HepG2 (cell line): ENCODE measurements around the gene ARHGEF11. TPM values are rescaled to one million over a fixed set of nuclear protein-coding genes. Genes with fewer than 3 reads are reported as not detected.

ENCODE experiments used
- ATAC-seq: fragments of 200-7000 bp; cut with Tn5 transposase; 3 replicates; pipeline ENCODE4 v1.9.1; 2020; ENCODE audit warnings: mild to moderate bottlenecking, moderate library complexity
- BruUV-seq: library from RNA; stranded (reverse); fragments of 400-500 nt; replicated peaks from 2 replicates; lab custom pipeline; 2021; lab: Mats Ljungman, UMichigan
- CTCF ChIA-PET: fragments of 300-600 bp; formaldehyde crosslinking; extraction: SDS; loops from one replicate; lab custom pipeline; 2021; ENCODE audit warnings: low total read pairs, inconsistent platforms, low intra/inter-chr PET ratio; lab: Yijun Ruan, JAX
- POLR2A ChIA-PET: fragments of 350-600 bp; sonication (Branson Sonifier 250); formaldehyde crosslinking; loops from one replicate; lab custom pipeline; 2020; ENCODE audit warnings: antibody characterized with exemption, inconsistent platforms; lab: Yijun Ruan, JAX
- DNase-seq: peaks from one replicate; pipeline ENCODE4 v3.0.0-alpha.2; 2015; ENCODE audit warnings: low spot score
- FAIRE-seq: peaks from 3 replicates; lab custom pipeline; 2011; peaks lifted over from hg19 to GRCh38; lab: Jason Lieb, UNC
- H2AFZ ChIP-seq: one replicate; pipeline ENCODE4 v1.6.1; 2011; ENCODE audit warnings: low read length, inconsistent platforms
- H3K27ac ChIP-seq: fragments of 300-600 bp; 3 replicates; pipeline ENCODE4 v1.8.0; 2011; ENCODE audit warnings: mixed run types, mild to moderate bottlenecking, mixed read lengths, low read length, inconsistent platforms; ENCODE audit not compliant: insufficient read depth; ENCODE audit errors: extremely low read length
- H3K27me3 ChIP-seq, 2 experiments: fragments of 200-600 bp in 1 of 2; 2 replicates in 1 of 2; 3 replicates in 1 of 2; pipeline versions ENCODE4 v1.6.0 to v1.8.0; 2011; ENCODE audit warnings: low read length in 2 of 2, mild to moderate bottlenecking in 2 of 2, moderate library complexity in 2 of 2, inconsistent platforms in 1 of 2; ENCODE audit not compliant: insufficient read depth in 2 of 2, control insufficient read depth in 1 of 2
- H3K36me3 ChIP-seq, 2 experiments: fragments of 200-600 bp in 1 of 2; replicated peaks in 1 of 2; 2 replicates in 1 of 2; 3 replicates in 1 of 2; pipeline versions ENCODE4 v1.5.1 to v1.8.0; 2011; ENCODE audit warnings: low read length in 2 of 2, inconsistent platforms in 1 of 2; ENCODE audit not compliant: insufficient read depth in 2 of 2, control insufficient read depth in 1 of 2
- H3K4me1 ChIP-seq: 2 replicates; pipeline ENCODE4 v1.5.1; 2012; ENCODE audit warnings: low read length, inconsistent platforms; ENCODE audit not compliant: insufficient read depth
- H3K4me2 ChIP-seq: 2 replicates; pipeline ENCODE4 v1.6.0; 2011; ENCODE audit warnings: low read depth, low read length, inconsistent platforms
- H3K4me3 ChIP-seq, 3 experiments: fragments of 200-600 bp in 1 of 3; sonication (generic), shearing (Covaris generic) in 1 of 3; replicated peaks in 1 of 3; 2 replicates each; pipeline ENCODE4 v1.5.1; 2011 to 2016; ENCODE audit warnings: low read length in 3 of 3, inconsistent platforms in 2 of 3, low read depth in 2 of 3, mild to moderate bottlenecking in 2 of 3, control low read depth in 1 of 3, mixed read lengths in 1 of 3; ENCODE audit not compliant: insufficient read depth in 1 of 3
- H3K79me2 ChIP-seq: one replicate; pipeline ENCODE4 v1.6.1; 2011; ENCODE audit warnings: low read length, inconsistent platforms; ENCODE audit not compliant: insufficient read depth
- H3K9ac ChIP-seq: 2 replicates; pipeline ENCODE4 v1.6.0; 2011; ENCODE audit warnings: mild to moderate bottlenecking, low read depth, low read length, inconsistent platforms; ENCODE audit not compliant: insufficient read depth
- H3K9me3 ChIP-seq: 2 replicates; pipeline ENCODE4 v1.5.1; 2012; ENCODE audit warnings: mild to moderate bottlenecking, low read length
- H4K20me1 ChIP-seq: 2 replicates; pipeline ENCODE4 v1.6.0; 2011; ENCODE audit warnings: inconsistent platforms, mild to moderate bottlenecking, low read length, moderate library complexity; ENCODE audit not compliant: insufficient read depth
- ASH2L ChIP-seq: fragments of 300-600, 200-600 bp; sonication (generic); IDR thresholded peaks from 2 replicates; pipeline ENCODE4 v1.7.0; 2017; ENCODE audit warnings: low read depth, mild to moderate bottlenecking, moderate library complexity, mixed read lengths, low read length; ENCODE audit not compliant: insufficient read length
- CREB1 ChIP-seq, 2 experiments: fragments of 450-650 bp in 1 of 2; IDR thresholded peaks; 2 replicates each; pipeline ENCODE4 v1.6.1; 2016 to 2017; ENCODE audit warnings: control low read depth in 1 of 2, mild to moderate bottlenecking in 1 of 2, missing compliant biosample characterization in 1 of 2, missing genetic modification characterization in 1 of 2
- FOXJ3 ChIP-seq: sonication (generic); formaldehyde crosslinking; IDR thresholded peaks from 2 replicates; pipeline ENCODE4 v1.4.0; 2020; ENCODE audit warnings: missing genetic modification reagents, mild to moderate bottlenecking, borderline replicate concordance
- GFI1 ChIP-seq: sonication (generic); formaldehyde crosslinking; IDR thresholded peaks from 2 replicates; pipeline ENCODE4 v1.5.0; 2020; ENCODE audit warnings: missing genetic modification reagents, mild to moderate bottlenecking, borderline replicate concordance
- MAFG ChIP-seq: sonication (generic); formaldehyde crosslinking; IDR thresholded peaks from 2 replicates; pipeline ENCODE4 v1.5.1; 2020; ENCODE audit warnings: mild to moderate bottlenecking, missing genetic modification reagents
- POLR2A ChIP-seq, 2 experiments: IDR thresholded peaks; 2 replicates each; pipeline ENCODE4 v1.6.1; 2011; ENCODE audit warnings: low read depth in 2 of 2, low read length in 2 of 2, mild to moderate bottlenecking in 1 of 2, moderate library complexity in 1 of 2; ENCODE audit not compliant: insufficient read depth in 1 of 2
- TARDBP ChIP-seq: sonication (generic); formaldehyde crosslinking; IDR thresholded peaks from 2 replicates; pipeline ENCODE4 v1.8.0; 2022; ENCODE audit warnings: mild to moderate bottlenecking, missing genetic modification reagents
- THYN1 ChIP-seq: sonication (generic); formaldehyde crosslinking; IDR thresholded peaks from 2 replicates; pipeline ENCODE4 v1.8.1; 2023; ENCODE audit warnings: low read depth, mild to moderate bottlenecking, moderate library complexity, missing genetic modification reagents, borderline replicate concordance
- ZNF224 ChIP-seq: sonication (generic); formaldehyde crosslinking; IDR thresholded peaks from 2 replicates; pipeline ENCODE4 v1.5.0; 2020; ENCODE audit warnings: mild to moderate bottlenecking, missing genetic modification reagents
- ZNF337 ChIP-seq: sonication (generic); formaldehyde crosslinking; IDR thresholded peaks from 2 replicates; pipeline ENCODE4 v1.5.1; 2020; ENCODE audit warnings: missing genetic modification reagents, low read depth, mild to moderate bottlenecking, borderline replicate concordance
- ZNF512B ChIP-seq: sonication (generic); formaldehyde crosslinking; IDR thresholded peaks from 2 replicates; pipeline ENCODE4 v1.5.1; 2020; ENCODE audit warnings: missing genetic modification reagents, mild to moderate bottlenecking, borderline replicate concordance
- ZNF564 ChIP-seq: sonication (generic); formaldehyde crosslinking; IDR thresholded peaks from 2 replicates; pipeline ENCODE4 v1.8.1; 2023; ENCODE audit warnings: mild to moderate bottlenecking, missing genetic modification reagents
- ZNF709 ChIP-seq: sonication (generic); formaldehyde crosslinking; IDR thresholded peaks from 2 replicates; pipeline ENCODE4 v1.5.0; 2020; ENCODE audit warnings: mild to moderate bottlenecking, missing genetic modification reagents
- ZNF768 ChIP-seq: sonication (generic); formaldehyde crosslinking; IDR thresholded peaks from 2 replicates; pipeline ENCODE4 v1.4.0; 2020; ENCODE audit warnings: missing genetic modification reagents
- WGBS: methylation state at CpG from one replicate; pipeline ENCODE4 v1.1.6; 2017; ENCODE audit warnings: low lambda C conversion rate; 5-methylcytosine and 5-hydroxymethylcytosine counted together
- in situ Hi-C: cut with HindIII; loops from 2 replicates; pipeline ENCODE4 v1.10.0; 2017; ENCODE audit warnings: low pct_unique_long_range_greater_than_20kb; ENCODE audit not compliant: extremely low pct_ligation_motif_present
- intact Hi-C: fragments of 100-400 bp; cut with micrococcal nuclease; formaldehyde crosslinking; loops from one replicate; pipeline ENCODE4 v1.10.0; 2022; ENCODE audit not compliant: unreplicated experiment
- polyA plus RNA-seq, 8 experiments: library from polyadenylated mRNA; depleted of rRNA in 3 of 8; stranded (reverse) in 7 of 8; unstranded in 1 of 8; fragments of >200 nt; fragmentation: Illumina TruSeq in 4 of 8; extraction: Trizol in 4 of 8; gene quantifications; 2 replicates each; pipeline versions ENCODE4 v1.2.1 to v1.2.3, GENCODE V29; 2011 to 2016; ENCODE audit warnings: low read depth in 4 of 8, missing spikeins in 1 of 8, mixed read lengths in 1 of 8; ENCODE audit not compliant: insufficient read depth in 1 of 8
- total RNA-seq, 5 experiments: library from RNA; depleted of rRNA; stranded (reverse); fragments of >200 nt; fragmentation: Illumina TruSeq; extraction: Trizol; gene quantifications; 2 replicates each; pipeline ENCODE4 v1.2.3, GENCODE V29; 2016; ENCODE audit warnings: low read depth in 1 of 5
- TF ChIP-seq, protein P1 (sequence below): sonication (generic); formaldehyde crosslinking; IDR thresholded peaks from 2 replicates; pipeline ENCODE4 v1.4.0; 2020; ENCODE audit warnings: missing genetic modification reagents

Gene ARHGEF11
- total and polyA plus RNA-seq, 2 of the 13 experiments (the other 11 are each of a cell fraction or from before 2014, with no cell fraction given) = 16.5 to 21.2 TPM

- CTCF ChIA-PET = no interaction called here
- Histone ChIP-seq H3K4me3 (no peak overlapping the region), H3K36me3 (no peaks in the 10 kb centered on the region), H3K4me2 (no peak overlapping the region), H3K9me3 (no peaks in the 10 kb centered on the region), H4K20me1 (no peaks in the 10 kb centered on the region), H3K27me3 (peaks cover 0 to 22% of the 10 kb centered on the region in 2 experiments; a peak in 4 of 5 replicates), H3K79me2 (no peaks in the 10 kb centered on the region), H3K4me1 (no peaks in the 10 kb centered on the region), H3K27ac (no peak overlapping the region), H2AFZ (no peak overlapping the region), H3K9ac (no peak overlapping the region)
- DNase-seq (no peak), FAIRE-seq (no peak), ATAC-seq (no peak)
- intact Hi-C loops (loop anchor here (10.0 kb wide), 1 partner anchor 890 kb away; no protein-coding TSS in a partner anchor), in situ Hi-C loops (no loop called here)
- POLR2A ChIA-PET = no interaction called here
- WGBS = 46% methylated on average over 4 of the region's 4 CpGs
- no TSS peak for BruUV-seq
- TF ChIP-seq CREB1 (IDR thresholded peaks at IDR 0.05) (no peak), CREB1 (CRISPR knock-in tag; IDR thresholded peaks at IDR 0.05) (no peak), GFI1 (no peak), TARDBP (CRISPR knock-in tag) (no peak)
Observed at GRCh38 chr1:157095091-157095490, 49.5 kb upstream of the ARHGEF11 start.

DNA sequence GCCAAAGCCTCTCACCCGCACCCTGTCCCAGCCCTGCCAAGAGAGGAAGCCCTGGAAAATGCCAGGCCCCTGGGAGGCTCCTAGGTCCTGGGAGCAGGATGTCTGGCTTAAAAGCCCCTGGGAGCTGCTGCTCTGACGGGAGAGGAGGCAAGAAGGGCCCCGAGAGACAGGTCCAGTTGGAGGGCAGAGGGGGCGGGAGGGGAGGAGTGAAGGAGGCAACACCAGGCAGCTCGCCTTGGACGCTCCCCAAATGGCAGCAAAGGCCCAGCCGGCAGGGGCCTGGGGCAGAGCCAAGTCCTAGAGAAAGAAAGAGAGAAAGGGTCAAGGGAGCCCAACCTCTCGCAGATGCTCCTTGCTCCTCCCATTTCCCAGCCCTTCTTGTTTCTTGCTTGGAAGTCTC, 47.3 kb upstream of the ARHGEF11 start:
- ATAC-seq (no peak), DNase-seq (no peak), FAIRE-seq (no peak)
- Histone ChIP-seq H3K4me2 (no peak overlapping the region), H4K20me1 (no peaks in the 10 kb centered on the region), H3K27ac (no peak overlapping the region), H3K36me3 (no peaks in the 10 kb centered on the region), H3K4me1 (no peaks in the 10 kb centered on the region), H3K9me3 (no peaks in the 10 kb centered on the region), H3K27me3 (peaks cover 0 to 22% of the 10 kb centered on the region in 2 experiments; a peak in 3 of 5 replicates), H2AFZ (no peak overlapping the region), H3K79me2 (no peaks in the 10 kb centered on the region), H3K4me3 (no peak overlapping the region), H3K9ac (no peak overlapping the region)
- POLR2A ChIA-PET = no interaction called here
- CTCF ChIA-PET = no interaction called here
- no TSS peak for BruUV-seq
- in situ Hi-C loops (loop anchor here (5.0 kb wide), 1 partner anchor 59 kb away; no protein-coding TSS in a partner anchor), intact Hi-C loops (loop anchor here (5.0 to 10.0 kb wide), 2 partner anchors 44 to 888 kb away; partner anchors contain the start of gene ETV3)
- WGBS = 19% methylated on average over 8 of the region's 8 CpGs
- no peak for TF ChIP-seq ZNF768
- no peak for TF ChIP-seq ZNF709 (CRISPR knock-in tag)
- no peak for TF ChIP-seq ASH2L
- no peak for TF ChIP-seq FOXJ3 (CRISPR knock-in tag)
- no peak for TF ChIP-seq ZNF224 (CRISPR knock-in tag)
- TF ChIP-seq ZNF512B (CRISPR knock-in tag) = no peak
- TF ChIP-seq, protein P1, sequence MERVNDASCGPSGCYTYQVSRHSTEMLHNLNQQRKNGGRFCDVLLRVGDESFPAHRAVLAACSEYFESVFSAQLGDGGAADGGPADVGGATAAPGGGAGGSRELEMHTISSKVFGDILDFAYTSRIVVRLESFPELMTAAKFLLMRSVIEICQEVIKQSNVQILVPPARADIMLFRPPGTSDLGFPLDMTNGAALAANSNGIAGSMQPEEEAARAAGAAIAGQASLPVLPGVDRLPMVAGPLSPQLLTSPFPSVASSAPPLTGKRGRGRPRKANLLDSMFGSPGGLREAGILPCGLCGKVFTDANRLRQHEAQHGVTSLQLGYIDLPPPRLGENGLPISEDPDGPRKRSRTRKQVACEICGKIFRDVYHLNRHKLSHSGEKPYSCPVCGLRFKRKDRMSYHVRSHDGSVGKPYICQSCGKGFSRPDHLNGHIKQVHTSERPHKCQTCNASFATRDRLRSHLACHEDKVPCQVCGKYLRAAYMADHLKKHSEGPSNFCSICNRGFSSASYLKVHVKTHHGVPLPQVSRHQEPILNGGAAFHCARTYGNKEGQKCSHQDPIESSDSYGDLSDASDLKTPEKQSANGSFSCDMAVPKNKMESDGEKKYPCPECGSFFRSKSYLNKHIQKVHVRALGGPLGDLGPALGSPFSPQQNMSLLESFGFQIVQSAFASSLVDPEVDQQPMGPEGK (CRISPR knock-in tag) = no peak
- TF ChIP-seq ZNF564 = no peak
- TF ChIP-seq THYN1 (CRISPR knock-in tag) = no peak
- no peak for TF ChIP-seq POLR2A (IDR thresholded peaks at IDR 0.05; ENCODE audit: insufficient read depth in 1 of 2, low read depth in 2 of 2, low read length in 2 of 2)
- TF ChIP-seq ZNF337 = no peak
- TF ChIP-seq MAFG = no peak
